DMS153 treated with DMSO at 0.1 percent for 48 hours (cell line): ENCODE measurements around the gene PCYT1B.
"Not testable (repeated sequence)": the region's sequence is repeated elsewhere in the genome, so short reads cannot be mapped to it uniquely, and the experiment has no call there.

Experiments used
- DNase-seq: peaks from one replicate; lab custom pipeline; 2025; ENCODE audit not compliant: unreplicated experiment; lab: John Stamatoyannopoulos, UW

The PCYT1B gene

DNA sequence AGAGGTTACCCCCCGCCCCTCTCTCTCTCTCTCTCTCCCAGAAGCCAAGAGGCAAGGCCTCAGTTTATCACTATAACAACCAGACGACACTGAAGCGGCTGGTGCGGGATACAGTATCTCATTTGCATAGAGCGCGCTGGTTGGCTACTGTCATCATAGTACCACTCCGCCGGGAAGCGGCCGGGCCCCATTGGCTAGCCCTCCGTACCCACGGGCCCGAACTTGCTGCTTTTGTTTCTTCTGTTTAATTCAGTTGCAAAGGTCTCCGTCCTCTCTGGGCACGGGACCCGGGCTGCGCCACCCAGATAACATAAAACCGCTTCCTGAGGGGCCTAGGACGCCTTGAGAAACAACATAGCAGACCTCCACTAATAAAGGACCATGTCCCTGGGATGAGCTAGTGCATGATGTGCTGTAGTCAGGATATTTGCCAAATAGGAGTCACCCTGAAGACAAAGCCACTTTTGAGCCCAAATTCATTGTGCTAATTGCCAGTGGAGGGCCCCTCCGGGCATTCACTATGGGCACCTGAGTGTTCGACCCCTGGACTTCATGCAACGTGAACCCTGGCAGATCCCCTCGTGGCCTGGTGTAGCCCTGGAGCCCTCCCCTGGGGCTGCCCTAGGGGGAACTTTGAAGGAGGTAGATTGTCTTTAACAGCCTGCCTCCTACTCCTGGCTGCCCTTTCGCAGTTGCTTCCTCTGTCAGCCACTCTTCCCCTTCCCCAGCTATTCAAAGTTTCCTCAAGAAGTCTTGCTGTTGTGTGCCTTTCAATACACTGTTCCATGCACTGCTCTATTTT is at the start of gene PCYT1B:
Gene PCYT1B, minus strand, starts transcription at position 91 of the 802 bp plus-strand sequence. CDS start 242 bp downstream, outside the sequence.
- peak; percentile 72 for DNase-seq

GRCh38 chrX:24696294-24696693 is 49.1 kb upstream of the PCYT1B start:
- no peak for DNase-seq

- DNase-seq: no peak
Measured at GRCh38 chrX:24694825-24695224, 47.7 kb upstream of the PCYT1B start.

GRCh38 chrX:24693453-24694202 is 46.5 kb upstream of the PCYT1B start, which contains the start of gene POLA1:
TSS of gene POLA1 (plus strand) at chrX:24693918. CDS start at chrX:24693962, 44 bp downstream.
- peak; percentile 81 for DNase-seq

- no peak for DNase-seq
Measured at GRCh38 chrX:24692305-24692704, 45.2 kb upstream of the PCYT1B start.

- DNase-seq: no peak
Measured at GRCh38 chrX:24684048-24684447, 36.9 kb upstream of the PCYT1B start.

- no peak for DNase-seq
Measured at GRCh38 chrX:24682739-24683432, 35.7 kb upstream of the PCYT1B start.

- DNase-seq: no peak
Measured at GRCh38 chrX:24676403-24677024, 29.4 kb upstream of the PCYT1B start.

DNA sequence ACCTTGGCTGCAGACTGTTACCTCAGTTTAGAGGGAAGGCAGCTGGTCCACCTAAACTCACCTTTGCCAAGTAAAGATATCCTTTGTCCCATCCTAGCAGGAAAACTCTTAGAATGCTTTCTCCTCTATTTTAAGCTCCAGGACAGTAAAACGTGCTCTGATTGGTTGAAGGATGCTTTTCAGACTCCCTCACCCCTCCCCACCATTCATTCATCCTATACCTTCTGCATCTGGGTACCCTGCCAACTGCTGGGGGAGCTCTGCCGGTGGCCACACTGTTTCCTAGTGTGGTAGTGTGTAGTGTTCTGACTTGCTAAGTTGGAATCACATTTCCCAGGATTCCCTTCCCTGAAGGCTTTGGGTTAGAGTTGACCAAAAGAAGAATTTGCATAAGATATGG is 26.3 kb upstream of the PCYT1B start:
- DNase-seq: no peak

DNA sequence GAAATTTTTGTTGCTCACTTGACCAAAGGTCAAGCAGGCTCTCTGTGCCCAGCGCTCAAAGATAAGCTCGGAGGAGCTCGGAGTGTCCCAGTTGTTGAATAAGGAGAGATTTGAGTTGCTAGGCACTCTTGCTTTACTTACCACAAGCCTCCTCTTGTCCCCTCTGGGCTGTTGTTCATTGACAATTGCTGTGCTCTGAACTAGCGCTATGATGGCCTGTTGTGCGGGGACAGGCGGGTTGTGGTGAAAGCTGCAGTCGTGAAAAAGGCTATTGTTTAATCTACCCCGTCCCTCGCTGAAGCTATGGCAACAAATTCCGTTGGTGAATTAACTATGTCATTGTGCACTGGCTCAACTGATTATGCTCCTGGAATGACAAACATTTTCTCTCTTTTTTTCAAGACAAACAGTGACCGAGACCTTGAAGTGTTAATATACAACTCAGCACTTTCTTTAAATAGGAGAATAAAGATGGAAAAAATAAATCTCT is 25.6 kb upstream of the PCYT1B start:
- no peak for DNase-seq

GRCh38 chrX:24668111-24668510 is 21.0 kb upstream of the PCYT1B start:
- DNase-seq: no peak

DNA sequence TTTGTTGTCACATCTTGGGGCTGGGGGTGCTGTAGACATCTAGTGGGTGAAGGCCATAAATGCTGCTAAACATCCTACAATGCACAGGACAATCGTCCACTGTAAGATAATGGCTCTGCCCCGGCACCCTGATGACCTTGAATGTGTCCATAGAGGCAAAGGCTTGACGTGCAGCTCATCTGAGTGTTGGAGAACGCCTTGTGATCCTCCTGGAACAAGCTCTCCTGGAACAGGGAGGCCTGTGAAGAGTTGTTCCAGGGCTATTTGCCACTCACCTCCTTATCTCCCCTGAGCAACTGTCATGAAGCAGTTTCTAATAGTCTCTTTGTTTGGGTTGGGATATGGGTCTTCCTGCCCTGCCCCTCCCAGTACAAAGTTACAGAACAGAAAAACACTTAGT is 15.2 kb upstream of the PCYT1B start:
- no peak for DNase-seq

DNA sequence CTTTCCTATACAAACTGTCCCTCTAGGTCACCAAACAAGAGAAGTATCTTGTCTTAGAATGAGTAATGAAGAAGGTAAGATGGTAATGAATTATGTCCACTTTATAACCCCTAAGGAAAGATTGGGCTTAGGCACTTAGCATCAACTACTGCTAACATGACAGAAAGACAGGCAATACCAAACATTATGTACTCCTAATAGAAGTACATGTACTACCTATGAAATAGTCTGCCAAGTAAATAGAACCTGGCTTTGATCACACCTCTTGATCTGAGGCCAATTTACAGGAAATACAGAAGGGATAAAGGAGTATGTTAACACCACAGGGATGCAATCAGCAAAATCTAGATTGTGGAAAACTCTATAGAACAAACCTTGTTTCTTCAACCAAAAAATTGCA is 14.1 kb upstream of the PCYT1B start:
- DNase-seq: no peak

DNA sequence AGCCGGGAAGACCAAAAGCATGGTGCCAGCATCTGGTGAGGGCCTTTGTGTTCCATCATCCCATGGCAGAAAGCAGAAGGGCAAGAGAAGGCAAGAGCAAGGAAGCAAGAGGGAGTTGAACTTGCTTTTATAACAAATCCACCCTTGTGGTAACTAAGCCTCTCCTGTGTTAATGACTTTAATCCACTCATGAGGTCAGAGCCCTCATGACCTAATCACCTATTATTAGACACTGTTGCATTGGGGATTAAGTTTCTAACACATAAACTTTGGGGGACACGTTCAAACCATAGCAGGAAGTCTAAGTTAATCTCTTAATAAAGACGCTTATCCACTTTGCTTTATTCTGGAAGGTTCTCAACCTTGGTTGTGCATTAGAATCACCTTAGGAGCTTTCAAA is 12.5 kb upstream of the PCYT1B start:
- DNase-seq: no peak

DNA sequence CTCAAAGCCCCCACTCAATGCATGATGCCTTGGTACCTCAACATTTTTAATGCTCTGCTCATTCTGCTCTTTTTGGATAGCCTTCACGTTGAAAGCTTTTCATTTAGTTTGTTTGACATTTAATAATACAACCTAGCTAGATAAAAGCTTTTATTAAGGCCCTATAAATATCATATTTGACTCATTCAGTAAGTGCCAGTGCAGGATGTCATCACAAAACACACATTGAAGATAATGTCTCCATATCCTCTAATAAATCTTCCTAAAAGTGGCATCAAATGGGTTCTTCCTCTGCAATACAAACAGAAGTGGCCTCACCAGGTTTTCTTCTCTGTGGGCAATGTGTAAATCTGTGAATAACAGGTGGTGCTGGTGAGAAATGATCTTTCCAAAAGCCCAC is 12.0 kb upstream of the PCYT1B start:
- no peak for DNase-seq

GRCh38 chrX:24658421-24658820 is 11.3 kb upstream of the PCYT1B start:
- no peak for DNase-seq

GRCh38 chrX:24657671-24658386 is 10.7 kb upstream of the PCYT1B start:
- DNase-seq: no peak

DNA sequence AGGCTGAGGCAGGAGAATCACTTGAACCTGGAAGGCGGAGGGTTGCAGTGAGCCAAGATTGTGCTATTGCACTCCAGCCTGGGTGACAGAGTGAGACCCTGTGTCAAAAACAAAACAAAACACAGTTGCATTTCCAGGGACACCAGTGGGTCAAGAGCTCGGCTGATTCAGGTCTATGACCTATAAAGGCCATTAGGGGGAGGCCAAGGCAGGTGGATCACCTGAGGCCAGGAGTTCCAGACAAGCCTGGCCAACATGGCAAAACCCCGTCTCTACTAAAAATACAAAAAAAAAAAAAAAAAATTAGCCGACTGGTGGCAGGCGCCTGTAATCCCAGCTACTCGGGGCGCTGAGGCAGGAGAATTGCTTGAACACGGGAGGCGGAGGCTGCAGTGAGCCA is 8.5 kb upstream of the PCYT1B start:
- not testable (repeated sequence) for DNase-seq

GRCh38 chrX:24651783-24652182 is 4.6 kb upstream of the PCYT1B start:
- DNase-seq: no peak

DNA sequence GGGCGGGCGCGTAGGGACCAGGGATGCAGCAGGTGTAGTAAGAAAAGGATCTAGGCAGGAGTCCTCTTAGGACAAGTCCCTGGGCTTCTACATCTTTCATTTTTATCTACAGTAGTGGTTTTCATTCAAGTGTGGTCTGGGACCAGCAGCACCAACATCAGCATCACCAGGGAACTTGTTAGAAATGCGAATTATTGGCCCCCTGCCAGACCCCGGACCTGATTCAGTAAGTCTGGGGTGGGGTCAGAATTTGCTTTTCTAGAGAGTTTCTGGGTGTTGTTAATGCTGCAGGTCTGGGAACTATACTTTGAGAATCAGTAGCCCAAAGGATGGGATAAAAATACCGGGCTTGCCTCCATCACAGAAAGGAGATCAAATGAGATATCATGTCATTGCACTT is 1.3 kb upstream of the PCYT1B start:
- no peak for DNase-seq
